Measurements from ENCODE around the gene COL16A1. TPM values are rescaled to one million over a fixed set of nuclear protein-coding genes. Genes with fewer than 3 reads are reported as not detected.

COL16A1 gene
- total RNA-seq, 1 donor from 2014 or later, result 121 TPM

- DNase-seq (ENCODE audit: low read depth) (peak; percentile 94), FAIRE-seq (peak; percentile 66)
- Histone ChIP-seq H3K36me3 (ENCODE audit: control insufficient read depth, insufficient read depth, low read length) (peaks cover 9% of the 10 kb centered on the region), H3K4me3 (ENCODE audit: low read depth, low read length) (no peak overlapping the region), H3K27me3 (ENCODE audit: control insufficient read depth, insufficient read depth, low read length) (no peaks in the 10 kb centered on the region)
- no peak for TF ChIP-seq CTCF (IDR thresholded peaks at IDR 0.05; ENCODE audit: insufficient read depth, low read length, severe bottlenecking)
Measured at GRCh38 chr1:31637915-31638673, 65.7 kb downstream of the COL16A1 start.

GRCh38 chr1:31633117-31633516 lies 70.7 kb downstream of the COL16A1 start:
- DNase-seq (ENCODE audit: low read depth), result no peak
- Histone ChIP-seq H3K27me3 (ENCODE audit: control insufficient read depth, insufficient read depth, low read length) (no peaks in the 10 kb centered on the region), H3K36me3 (ENCODE audit: control insufficient read depth, insufficient read depth, low read length) (peaks cover 37% of the 10 kb centered on the region), H3K4me3 (ENCODE audit: low read depth, low read length) (no peak overlapping the region)
- FAIRE-seq, result no peak
- peak; percentile 71 for TF ChIP-seq CTCF (IDR thresholded peaks at IDR 0.05; ENCODE audit: insufficient read depth, low read length, severe bottlenecking)

GRCh38 chr1:31632649-31633048 lies 71.2 kb downstream of the COL16A1 start:
- no peak for TF ChIP-seq CTCF (IDR thresholded peaks at IDR 0.05; ENCODE audit: insufficient read depth, low read length, severe bottlenecking)
- peaks cover 38% of the 10 kb centered on the region for H3K36me3 ChIP-seq (ENCODE audit: control insufficient read depth, insufficient read depth, low read length)
- no peak for FAIRE-seq

GRCh38 chr1:31628931-31629556 lies 74.8 kb downstream of the COL16A1 start:
- peaks cover 32% of the 10 kb centered on the region for H3K36me3 ChIP-seq (ENCODE audit: control insufficient read depth, insufficient read depth, low read length)
- no peak for FAIRE-seq
- no peak for DNase-seq (ENCODE audit: low read depth)
- no peak overlapping the region for H3K4me3 ChIP-seq (ENCODE audit: low read depth, low read length)
- no peaks in the 10 kb centered on the region for H3K27me3 ChIP-seq (ENCODE audit: control insufficient read depth, insufficient read depth, low read length)
- TF ChIP-seq CTCF (IDR thresholded peaks at IDR 0.05; ENCODE audit: insufficient read depth, low read length, severe bottlenecking), result no peak

More at GRCh38 chr1:31632649-31633048, 71.2 kb downstream of the COL16A1 start:
- H3K4me3 ChIP-seq (ENCODE audit: low read depth, low read length), result no peak overlapping the region
- DNase-seq (ENCODE audit: low read depth), result no peak
- H3K27me3 ChIP-seq (ENCODE audit: control insufficient read depth, insufficient read depth, low read length), result no peaks in the 10 kb centered on the region

GRCh38 chr1:31627930-31628559 lies 75.8 kb downstream of the COL16A1 start:
- no peak for TF ChIP-seq CTCF (IDR thresholded peaks at IDR 0.05; ENCODE audit: insufficient read depth, low read length, severe bottlenecking)
- H3K27me3 ChIP-seq (ENCODE audit: control insufficient read depth, insufficient read depth, low read length), result no peaks in the 10 kb centered on the region
- peaks cover 28% of the 10 kb centered on the region for H3K36me3 ChIP-seq (ENCODE audit: control insufficient read depth, insufficient read depth, low read length)
- DNase-seq (ENCODE audit: low read depth) (no peak), FAIRE-seq (peak; percentile 13)
- H3K4me3 ChIP-seq (ENCODE audit: low read depth, low read length), result no peak overlapping the region
